ENCODE measurements around the gene ADORA1.

GRCh38 chr1:203103216-203103615 lies 24.3 kb upstream of the ADORA1 start:
- TF ChIP-seq RFX5 (IDR thresholded peaks at IDR 0.05; ENCODE audit: low read depth, low read length) (no peak), CTCF (conservative IDR thresholded peaks at IDR 0.05; ENCODE audit: low read depth, low read length) (no peak), BHLHE40 (IDR thresholded peaks at IDR 0.05; ENCODE audit: low read depth, low read length) (no peak), SMC3 (IDR thresholded peaks at IDR 0.05; ENCODE audit: low read depth, low read length) (no peak), RAD21 (IDR thresholded peaks at IDR 0.05; ENCODE audit: low read length) (no peak), MAZ (IDR thresholded peaks at IDR 0.05; ENCODE audit: borderline replicate concordance, low read depth, low read length) (no peak)

All from IMR-90 (cell line).